ENCODE results near the gene DTX3L.

DNA sequence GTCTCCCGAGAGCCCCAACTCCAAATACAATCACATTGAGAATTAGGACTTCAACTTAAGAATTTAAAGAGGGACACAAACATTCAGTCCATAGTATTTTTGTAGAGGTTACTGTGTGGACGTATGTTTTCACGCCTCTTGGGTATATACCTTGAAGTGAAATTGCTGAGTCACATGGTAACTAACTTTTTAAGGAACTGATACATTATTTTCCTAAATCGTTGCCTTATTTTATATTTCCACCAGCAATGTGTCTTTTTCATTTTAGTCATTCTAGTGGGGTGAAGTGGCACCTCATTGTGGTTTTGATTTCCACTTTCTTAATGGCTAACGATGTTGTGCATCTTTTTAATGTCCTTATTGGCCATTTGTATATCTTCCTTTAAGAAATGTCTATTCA lies 25.2 kb downstream of the DTX3L start:
- TF ChIP-seq EZH2 (IDR thresholded peaks at IDR 0.05; ENCODE audit: low read depth): no peak
- TF ChIP-seq, protein P1, sequence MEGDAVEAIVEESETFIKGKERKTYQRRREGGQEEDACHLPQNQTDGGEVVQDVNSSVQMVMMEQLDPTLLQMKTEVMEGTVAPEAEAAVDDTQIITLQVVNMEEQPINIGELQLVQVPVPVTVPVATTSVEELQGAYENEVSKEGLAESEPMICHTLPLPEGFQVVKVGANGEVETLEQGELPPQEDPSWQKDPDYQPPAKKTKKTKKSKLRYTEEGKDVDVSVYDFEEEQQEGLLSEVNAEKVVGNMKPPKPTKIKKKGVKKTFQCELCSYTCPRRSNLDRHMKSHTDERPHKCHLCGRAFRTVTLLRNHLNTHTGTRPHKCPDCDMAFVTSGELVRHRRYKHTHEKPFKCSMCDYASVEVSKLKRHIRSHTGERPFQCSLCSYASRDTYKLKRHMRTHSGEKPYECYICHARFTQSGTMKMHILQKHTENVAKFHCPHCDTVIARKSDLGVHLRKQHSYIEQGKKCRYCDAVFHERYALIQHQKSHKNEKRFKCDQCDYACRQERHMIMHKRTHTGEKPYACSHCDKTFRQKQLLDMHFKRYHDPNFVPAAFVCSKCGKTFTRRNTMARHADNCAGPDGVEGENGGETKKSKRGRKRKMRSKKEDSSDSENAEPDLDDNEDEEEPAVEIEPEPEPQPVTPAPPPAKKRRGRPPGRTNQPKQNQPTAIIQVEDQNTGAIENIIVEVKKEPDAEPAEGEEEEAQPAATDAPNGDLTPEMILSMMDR (conservative IDR thresholded peaks at IDR 0.05): no peak
